Hepatocyte (in vitro differentiated cells): Measurements from ENCODE around the gene TRHDE.

ENCODE experiments used
- CTCF ChIP-seq: fragments of 200-600 bp; sonication (generic); IDR thresholded peaks from 2 replicates; pipeline ENCODE4 v1.5.1; 2016; ENCODE audit warnings: antibody characterized with exemption, mild to moderate bottlenecking; ENCODE audit not compliant: poor library complexity
- EZH2 ChIP-seq: fragments of 200-600 bp; sonication (generic); IDR thresholded peaks from 2 replicates; pipeline ENCODE4 v1.6.1; 2016; ENCODE audit warnings: antibody characterized with exemption, mild to moderate bottlenecking, borderline replicate concordance

DNA sequence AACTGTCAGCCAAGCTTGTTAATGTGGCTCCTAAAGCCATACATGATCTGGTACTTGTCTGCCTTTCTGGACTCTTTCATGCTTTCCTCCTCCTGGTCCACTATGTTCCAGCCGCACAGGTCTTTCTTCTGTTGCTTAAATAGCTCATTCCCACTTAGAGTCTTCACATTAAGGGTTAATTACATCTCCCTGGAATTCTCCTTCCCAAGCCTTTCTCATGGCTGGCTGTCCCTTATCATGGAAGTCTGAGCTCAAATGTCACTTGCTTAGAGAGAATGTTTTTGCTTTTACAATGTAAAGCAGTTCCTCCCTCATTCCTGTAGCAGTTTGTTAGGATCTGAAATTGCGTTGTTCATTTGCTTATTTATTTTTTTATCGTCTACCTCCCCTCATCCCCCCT lies 199.6 kb downstream of the TRHDE start:
- TF ChIP-seq CTCF, result no peak
- no peak for TF ChIP-seq EZH2
